Hepatic stellate cell (primary cell): Measurements from ENCODE around the gene ROBO3.

Source experiments
- DNase-seq: peaks from one replicate; pipeline ENCODE4 v3.0.0; 2011; ENCODE audit warnings: low spot score

The ROBO3 gene

GRCh38 chr11:124846070-124846673, 19.1 kb upstream of the ROBO3 start:
- no peak for DNase-seq

DNA sequence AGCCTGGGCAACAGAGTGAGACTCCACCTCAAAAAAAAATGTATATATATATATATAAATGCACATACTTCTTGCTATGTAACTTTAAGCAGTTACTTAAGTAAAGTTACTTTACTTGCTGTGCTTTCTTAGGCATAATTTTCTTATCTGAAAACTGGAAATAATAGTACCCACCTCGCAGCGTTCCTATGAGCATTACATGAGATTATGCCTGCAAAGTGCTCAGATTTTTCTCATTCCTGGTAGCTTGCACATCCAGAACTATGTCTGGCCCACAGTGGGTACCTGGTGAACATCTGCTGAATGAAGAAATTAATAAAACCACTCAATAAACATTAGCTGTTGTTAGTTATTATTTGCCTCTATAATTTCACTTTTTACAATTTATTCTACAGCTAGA, 6.1 kb upstream of the ROBO3 start:
- DNase-seq, result no peak

DNA sequence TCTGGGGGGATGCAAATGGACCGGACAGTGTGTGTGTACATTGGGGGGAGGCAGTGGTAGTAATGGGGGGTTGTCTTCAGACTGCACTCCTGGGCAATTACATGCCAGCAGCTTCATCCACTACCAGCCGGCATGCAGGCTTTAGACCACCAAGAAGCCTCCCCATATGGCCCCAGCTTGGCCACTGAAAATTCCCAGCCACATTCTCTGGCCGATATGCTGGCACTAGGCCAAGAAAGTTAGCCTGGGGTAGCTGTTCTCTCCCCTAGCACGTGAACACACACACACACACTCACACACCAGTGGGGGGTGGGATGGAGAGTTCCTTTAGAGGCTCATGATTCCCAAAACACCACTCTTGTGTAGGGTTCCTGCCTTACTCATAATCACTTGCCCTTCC, 3.6 kb upstream of the ROBO3 start:
- DNase-seq, result no peak

- DNase-seq, result peak; percentile 73
Observed at GRCh38 chr11:124863137-124863825, 2.0 kb upstream of the ROBO3 start.

- no peak for DNase-seq
Observed at GRCh38 chr11:124863826-124864165, 1.4 kb upstream of the ROBO3 start.

- no peak for DNase-seq
Observed at GRCh38 chr11:124864176-124864891, 898 bp upstream of the ROBO3 start.

DNA sequence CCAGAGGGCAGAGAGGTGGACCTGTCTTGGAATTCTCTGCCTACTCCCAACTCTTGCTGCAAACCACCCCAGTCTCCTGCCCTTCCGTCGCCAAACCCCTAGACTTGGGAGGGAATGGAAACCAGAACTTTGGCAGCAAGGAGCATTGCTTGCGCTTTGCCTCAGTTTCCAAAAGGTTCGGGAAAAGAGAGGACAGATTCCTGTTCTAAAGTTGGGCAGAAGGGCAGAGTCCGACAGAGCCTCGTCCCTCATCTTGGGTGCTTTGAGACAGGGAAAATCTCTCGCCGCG, 396 bp upstream of the ROBO3 start:
- DNase-seq, result no peak

DNA sequence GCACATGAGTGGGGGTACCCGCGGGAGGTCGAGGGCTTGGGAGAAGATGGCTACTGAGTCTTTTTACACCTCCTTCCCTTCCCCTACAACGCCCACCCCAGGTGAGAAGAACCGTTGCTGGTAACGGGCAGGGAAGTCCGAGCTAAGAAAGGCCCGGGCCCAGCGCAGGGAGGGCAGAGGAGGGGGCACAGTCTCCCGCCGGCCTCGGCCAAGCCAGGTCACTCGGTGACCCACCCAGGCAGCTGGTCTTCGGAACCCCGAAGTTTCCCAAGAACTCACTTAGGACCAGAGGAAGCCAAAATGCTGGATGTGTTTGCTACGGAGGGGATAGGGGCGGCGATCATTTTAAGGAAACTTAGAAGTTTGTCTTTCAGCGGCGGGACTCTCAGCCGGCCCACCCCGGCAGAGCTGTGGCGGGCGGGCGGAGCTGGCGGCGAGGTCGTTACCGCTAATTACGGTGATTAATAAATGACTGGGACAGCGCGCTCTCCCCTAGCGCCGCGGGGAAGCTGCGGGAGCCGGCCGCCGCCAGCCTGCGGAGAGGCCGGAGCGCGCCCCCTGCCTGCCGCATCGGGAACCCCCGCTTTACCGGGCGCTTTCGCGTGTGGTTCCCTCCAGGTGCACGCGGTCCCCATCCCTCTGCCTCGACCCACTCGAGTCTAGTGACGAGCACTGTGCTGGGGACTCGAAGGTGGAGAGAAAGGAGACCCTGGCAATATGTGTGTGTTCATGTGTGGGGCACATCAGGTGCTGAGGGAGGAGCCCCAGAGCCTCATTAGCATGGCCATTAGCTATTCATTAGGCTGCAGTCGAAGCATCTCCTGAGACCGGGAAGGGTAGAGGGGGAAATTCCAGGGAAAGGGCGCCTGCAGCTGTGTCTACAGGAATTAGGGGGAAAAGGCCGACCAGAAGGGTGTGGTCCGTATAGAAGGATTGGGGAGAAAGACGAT, 945 bp downstream of the ROBO3 start:
- peak; percentile 79 for DNase-seq

DNA sequence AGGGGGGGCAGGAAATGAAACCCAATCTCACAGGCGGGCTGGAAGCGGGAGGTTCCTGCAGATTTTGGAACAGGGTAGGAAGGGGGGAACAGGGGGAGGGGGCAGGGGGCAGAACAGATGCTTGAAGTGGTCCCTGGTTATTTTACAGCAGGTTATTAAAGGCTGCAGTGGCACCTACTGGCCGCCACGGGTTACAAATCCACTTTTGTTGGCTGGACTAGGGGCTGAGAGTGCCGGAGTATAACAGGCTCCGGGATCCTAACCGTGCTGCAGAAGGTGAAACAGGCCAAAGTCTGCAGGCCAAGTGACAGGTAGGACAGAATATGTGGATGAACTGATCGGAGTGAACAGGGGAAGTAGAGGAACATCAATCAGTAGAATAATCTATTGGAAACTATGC, 2.5 kb downstream of the ROBO3 start:
- peak; percentile 76 for DNase-seq

GRCh38 chr11:124868331-124869274, 3.4 kb downstream of the ROBO3 start:
- no peak for DNase-seq

GRCh38 chr11:124869331-124869730, 4.1 kb downstream of the ROBO3 start:
- DNase-seq, result no peak

DNA sequence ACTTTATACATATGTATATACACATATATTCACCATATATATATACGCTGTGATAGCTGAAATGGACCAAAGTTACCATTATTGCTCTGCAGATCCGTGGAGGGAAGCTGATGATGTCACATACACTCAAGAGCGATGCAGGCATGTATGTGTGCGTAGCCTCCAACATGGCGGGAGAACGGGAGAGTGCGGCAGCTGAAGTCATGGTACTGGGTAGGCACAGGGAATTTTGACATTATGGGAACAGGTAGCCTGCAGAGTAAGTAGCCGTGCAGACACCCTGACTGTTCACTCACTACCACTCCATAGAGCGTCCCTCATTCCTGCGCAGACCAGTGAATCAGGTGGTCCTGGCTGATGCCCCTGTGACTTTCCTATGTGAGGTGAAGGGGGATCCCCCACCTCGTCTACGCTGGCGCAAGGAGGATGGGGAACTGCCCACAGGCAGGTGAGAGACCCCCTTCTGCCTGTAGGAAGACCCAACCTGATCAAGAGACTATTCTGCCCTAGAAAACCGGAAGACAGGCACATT, 4.7 kb downstream of the ROBO3 start:
- DNase-seq, result no peak

DNA sequence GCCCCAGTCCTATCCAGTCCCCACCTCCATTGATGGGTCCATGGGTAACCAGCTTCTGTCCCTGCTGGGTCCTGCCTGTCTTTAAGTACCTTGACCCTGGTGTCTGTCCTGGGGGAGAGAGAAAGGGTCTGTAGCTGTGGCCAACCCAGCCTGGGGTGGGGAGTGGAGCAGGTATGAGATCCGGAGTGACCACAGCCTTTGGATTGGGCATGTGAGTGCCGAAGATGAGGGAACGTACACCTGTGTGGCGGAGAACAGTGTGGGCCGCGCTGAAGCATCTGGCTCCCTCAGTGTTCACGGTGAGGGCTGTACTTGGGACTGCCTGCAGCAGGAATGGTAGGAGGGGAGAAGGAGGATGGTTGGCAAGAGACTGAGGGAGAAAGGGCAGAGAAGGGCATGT, 5.2 kb downstream of the ROBO3 start:
- no peak for DNase-seq

GRCh38 chr11:124872280-124872679, 7.0 kb downstream of the ROBO3 start:
- DNase-seq, result no peak

DNA sequence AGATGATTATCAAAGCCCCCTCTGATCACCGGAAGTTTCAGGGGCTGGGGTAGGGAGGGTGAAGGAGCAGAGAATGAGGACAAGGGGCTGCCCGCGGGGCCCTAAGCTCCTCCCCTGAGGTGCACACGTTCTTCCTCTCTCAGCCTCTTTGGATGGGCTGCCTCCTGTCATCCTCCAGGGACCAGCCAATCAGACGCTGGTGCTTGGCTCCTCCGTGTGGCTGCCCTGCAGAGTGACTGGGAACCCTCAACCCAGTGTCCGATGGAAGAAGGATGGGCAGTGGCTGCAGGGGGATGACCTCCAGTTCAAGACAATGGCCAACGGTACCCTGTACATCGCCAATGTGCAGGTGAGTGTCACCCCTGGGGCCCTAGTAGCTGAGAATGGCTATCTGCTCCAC, 7.5 kb downstream of the ROBO3 start:
- no peak for DNase-seq

DNA sequence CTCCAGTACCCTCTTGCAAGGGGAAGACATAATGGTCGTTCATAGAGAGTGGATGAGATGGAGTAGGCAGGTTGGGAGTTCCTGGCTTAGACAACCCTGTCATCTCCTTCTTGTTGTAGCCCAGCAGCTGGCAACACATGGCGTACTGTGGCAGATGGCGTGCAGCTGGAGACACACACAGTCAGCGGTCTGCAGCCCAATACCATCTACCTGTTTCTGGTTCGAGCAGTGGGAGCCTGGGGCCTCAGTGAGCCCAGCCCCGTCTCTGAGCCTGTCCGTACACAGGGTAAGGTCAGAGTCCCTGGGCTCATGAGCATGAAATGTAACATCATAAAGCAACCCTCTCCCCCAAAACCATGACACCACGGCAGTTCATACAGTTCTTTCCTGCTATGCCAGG, 8.7 kb downstream of the ROBO3 start:
- DNase-seq, result no peak

DNA sequence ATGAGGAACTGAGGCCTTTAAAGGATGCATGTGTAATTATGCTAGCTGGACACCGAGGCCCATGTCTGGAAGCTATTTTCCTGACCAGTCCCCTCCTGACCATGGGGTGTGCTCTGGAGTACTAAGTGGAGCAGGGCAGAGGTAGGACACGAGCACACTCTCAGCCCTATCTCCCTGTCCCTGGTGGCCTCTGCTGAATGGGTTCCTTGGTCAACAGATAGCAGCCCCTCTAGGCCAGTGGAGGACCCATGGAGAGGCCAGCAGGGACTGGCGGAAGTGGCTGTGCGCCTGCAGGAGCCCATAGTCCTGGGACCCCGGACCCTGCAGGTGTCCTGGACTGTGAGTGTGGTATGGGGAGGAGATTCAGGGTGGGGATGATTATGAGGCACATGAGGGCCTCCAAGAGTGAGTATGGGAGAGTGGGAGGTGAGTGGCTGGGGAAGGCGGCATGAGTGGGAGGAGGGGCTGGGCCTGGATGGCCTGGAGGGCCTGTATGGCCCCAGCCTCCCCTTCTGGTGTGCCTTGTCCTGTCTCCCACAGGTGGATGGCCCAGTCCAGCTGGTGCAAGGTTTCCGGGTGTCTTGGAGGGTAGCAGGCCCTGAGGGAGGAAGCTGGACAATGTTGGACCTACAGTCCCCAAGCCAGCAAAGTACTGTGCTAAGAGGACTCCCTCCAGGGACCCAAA, 9.5 kb downstream of the ROBO3 start:
- no peak for DNase-seq

GRCh38 chr11:124875401-124875800, 10.2 kb downstream of the ROBO3 start:
- no peak for DNase-seq

- peak; percentile 97 for DNase-seq
Observed at GRCh38 chr11:124875943-124876817, 10.9 kb downstream of the ROBO3 start.
